ENCODE results near the gene ID3.
A peak's percentile ranks its signal among the peaks of the same experiment; 100 is the strongest.

The ID3 gene

GRCh38 chr1:23559136-23559984 is at the start of gene ID3:
Gene ID3, minus strand, starts transcription at chr1:23559501. Its CDS starts 75 bp downstream, at chr1:23559426.
- peak; percentile 94 for DNase-seq

GRCh38 chr1:23607944-23608343 is 48.6 kb upstream of the ID3 start:
- DNase-seq, result no peak

GRCh38 chr1:23601968-23602876 is 42.9 kb upstream of the ID3 start:
- DNase-seq, result no peak

- no peak for DNase-seq
Measured at GRCh38 chr1:23601135-23601967, 42.0 kb upstream of the ID3 start.

GRCh38 chr1:23600283-23600682 is 41.0 kb upstream of the ID3 start:
- DNase-seq, result no peak

- DNase-seq, result no peak
Measured at GRCh38 chr1:23599125-23599524, 39.8 kb upstream of the ID3 start.

GRCh38 chr1:23598424-23598823 is 39.1 kb upstream of the ID3 start:
- DNase-seq, result no peak

- DNase-seq, result no peak
Measured at GRCh38 chr1:23597635-23598388, 38.5 kb upstream of the ID3 start.

GRCh38 chr1:23596382-23597358 is 37.4 kb upstream of the ID3 start:
- DNase-seq, result no peak

GRCh38 chr1:23594927-23595353 is 35.6 kb upstream of the ID3 start:
- DNase-seq, result peak; percentile 44

- DNase-seq, result no peak
Measured at GRCh38 chr1:23594149-23594907, 35.0 kb upstream of the ID3 start.

- DNase-seq, result no peak
Measured at GRCh38 chr1:23593556-23594148, 34.4 kb upstream of the ID3 start.

- no peak for DNase-seq
Measured at GRCh38 chr1:23593042-23593521, 33.8 kb upstream of the ID3 start.

GRCh38 chr1:23592209-23592892 is 33.0 kb upstream of the ID3 start:
- DNase-seq, result no peak

GRCh38 chr1:23591460-23592208 is 32.3 kb upstream of the ID3 start:
- no peak for DNase-seq

- no peak for DNase-seq
Measured at GRCh38 chr1:23590058-23590783, 30.9 kb upstream of the ID3 start.

GRCh38 chr1:23589585-23589986 is 30.3 kb upstream of the ID3 start:
- no peak for DNase-seq
